ENCODE measurements around the gene NFYA.

Gene NFYA

DNA sequence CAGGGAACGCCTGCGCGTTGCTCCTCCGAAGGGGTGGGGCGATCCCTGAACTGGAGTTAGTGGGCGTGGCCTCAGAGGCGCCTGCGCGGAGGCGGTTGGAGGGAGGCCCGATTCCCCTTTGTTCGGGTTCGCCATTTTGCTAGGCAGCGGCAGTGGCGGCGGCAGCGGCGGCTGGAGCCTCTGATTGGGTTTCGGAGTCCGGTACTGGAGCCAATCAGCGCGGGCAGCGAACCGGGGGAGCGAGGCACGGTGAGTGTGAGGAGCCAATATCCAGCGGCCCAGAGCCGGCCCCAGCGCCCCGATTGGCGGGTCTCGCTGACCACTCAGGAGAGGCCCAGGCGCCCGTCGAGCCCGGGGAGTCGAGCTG is at the start of gene NFYA:
TSS of gene NFYA (plus strand) at position 139 of the 367 bp plus-strand sequence. CDS start 6,116 bp downstream, outside the sequence.
- peak; percentile 100 for FAIRE-seq

DNA sequence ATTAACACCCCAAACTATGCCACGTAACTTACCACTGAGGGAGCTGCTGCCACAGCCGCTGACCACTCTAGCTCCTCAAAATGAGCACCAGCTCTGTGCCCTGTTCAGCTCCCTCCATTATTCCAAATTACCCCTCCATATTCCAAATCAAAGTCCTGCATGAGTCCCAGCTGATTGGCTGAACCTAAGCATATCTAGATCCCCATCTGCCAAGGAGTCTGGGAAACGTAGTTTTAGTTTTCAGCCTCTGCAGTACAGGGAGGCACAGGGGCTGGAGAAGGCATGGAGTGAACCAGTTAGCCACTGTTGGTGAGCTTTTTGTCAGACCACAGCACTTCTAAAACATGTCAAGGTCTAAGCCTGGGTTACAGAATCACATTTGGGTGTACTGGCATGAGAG is 49.7 kb upstream of the NFYA start:
- no peak for FAIRE-seq

GRCh38 chr6:41025966-41026530 is 46.7 kb upstream of the NFYA start:
- no peak for FAIRE-seq

DNA sequence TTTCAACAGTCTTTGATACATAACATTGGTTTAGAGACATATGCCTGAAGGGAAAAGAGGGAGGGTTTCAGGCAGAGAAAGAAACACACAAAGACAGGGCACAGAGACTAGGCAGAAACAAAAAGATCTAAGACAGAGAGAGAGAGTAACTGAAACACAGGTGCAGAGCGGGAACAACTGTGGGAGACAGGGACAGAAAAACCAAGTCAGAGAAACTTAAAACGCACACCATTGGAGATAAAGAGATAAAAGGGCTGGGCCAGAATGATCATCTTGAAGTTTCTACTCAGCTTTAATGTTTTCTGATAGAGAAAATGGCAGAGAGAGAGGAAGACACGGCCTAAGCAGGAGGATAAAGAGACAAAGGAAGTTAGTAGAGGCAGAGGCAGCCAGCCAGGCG is 45.5 kb upstream of the NFYA start:
- no peak for FAIRE-seq

GRCh38 chr6:41027799-41028560 is 44.8 kb upstream of the NFYA start:
- FAIRE-seq = no peak

DNA sequence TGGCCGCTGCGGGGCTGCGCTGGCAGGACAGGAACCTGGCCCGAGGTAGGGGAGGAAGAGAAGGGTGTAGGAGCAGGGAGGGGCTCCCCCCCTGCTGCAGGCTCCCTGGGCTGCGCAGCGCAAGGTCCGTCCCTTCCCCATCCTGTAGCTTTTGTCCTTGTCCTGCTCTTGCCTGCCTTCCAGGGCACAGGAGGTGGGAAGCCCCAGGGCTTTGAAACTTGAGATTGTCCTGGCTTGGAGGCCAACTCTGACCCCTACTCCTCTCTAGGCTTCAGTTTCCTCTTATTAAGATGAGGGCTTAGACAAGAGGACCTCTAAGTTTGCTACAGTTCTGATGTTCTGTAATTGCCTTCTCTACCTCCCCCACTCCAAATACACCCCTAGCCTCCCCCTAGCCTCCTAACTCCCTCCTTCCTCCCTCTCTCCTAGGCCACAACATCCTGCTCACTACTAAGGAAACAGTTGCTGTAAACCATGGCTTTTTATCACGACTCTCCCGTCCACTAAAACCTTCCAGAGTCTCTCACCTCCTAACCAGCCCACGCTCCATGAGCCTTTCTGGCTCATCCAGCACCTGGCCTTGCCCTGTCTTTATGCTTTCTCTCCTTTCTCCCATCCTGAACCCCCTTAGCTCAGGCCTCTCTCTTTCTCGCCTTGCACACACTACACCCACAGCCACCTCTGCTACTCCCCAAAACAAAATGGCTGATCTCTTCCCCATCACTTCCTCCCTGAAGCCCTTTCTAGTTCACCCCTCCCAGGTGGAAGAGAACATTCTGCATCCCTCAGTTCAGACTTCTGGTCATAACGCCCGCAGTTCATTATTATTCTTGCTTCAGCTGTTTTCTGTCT is 44.0 kb upstream of the NFYA start:
- FAIRE-seq = no peak

DNA sequence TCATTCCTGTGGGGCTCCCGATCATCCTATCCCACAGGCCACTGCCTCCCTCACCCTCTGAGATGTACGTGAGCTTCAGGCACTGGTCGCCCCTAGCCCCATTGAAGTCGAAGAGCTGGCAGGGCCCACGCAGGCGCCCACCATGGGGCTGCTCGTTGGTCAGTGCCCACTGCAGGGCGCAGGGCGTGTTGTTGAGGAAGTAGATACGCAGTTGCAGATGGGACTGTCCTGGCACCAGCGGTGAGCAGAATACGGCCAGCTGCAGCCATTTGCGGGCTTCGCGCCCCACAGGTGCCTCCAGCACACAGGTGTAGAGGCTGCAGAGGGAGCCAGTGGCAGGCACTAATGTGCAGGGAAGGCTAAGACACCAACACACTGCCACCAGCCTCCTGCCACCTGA is 39.9 kb upstream of the NFYA start:
- FAIRE-seq = no peak

DNA sequence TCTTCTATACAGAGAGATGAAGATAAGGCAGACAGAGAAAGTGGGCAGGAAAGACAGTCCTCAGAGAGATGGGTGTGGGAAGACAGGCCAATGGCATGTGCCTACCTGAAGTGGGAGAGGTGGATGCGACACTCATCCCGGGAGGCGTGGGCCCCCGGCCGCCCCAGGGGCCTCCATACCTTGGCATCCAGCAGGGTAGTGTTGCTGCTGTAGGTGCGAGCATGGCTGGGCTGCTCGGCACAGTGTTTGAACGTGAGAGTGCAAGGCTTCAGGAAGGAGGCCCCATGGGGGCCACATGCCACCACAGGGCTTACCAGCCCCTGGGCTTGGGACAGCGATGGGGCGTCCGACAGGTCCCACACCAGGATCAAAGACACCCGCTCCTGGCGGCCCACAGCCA is 39.0 kb upstream of the NFYA start:
- FAIRE-seq = no peak

GRCh38 chr6:41036186-41036585 is 36.6 kb upstream of the NFYA start:
- no peak for FAIRE-seq

GRCh38 chr6:41036601-41037000 is 36.2 kb upstream of the NFYA start:
- no peak for FAIRE-seq

DNA sequence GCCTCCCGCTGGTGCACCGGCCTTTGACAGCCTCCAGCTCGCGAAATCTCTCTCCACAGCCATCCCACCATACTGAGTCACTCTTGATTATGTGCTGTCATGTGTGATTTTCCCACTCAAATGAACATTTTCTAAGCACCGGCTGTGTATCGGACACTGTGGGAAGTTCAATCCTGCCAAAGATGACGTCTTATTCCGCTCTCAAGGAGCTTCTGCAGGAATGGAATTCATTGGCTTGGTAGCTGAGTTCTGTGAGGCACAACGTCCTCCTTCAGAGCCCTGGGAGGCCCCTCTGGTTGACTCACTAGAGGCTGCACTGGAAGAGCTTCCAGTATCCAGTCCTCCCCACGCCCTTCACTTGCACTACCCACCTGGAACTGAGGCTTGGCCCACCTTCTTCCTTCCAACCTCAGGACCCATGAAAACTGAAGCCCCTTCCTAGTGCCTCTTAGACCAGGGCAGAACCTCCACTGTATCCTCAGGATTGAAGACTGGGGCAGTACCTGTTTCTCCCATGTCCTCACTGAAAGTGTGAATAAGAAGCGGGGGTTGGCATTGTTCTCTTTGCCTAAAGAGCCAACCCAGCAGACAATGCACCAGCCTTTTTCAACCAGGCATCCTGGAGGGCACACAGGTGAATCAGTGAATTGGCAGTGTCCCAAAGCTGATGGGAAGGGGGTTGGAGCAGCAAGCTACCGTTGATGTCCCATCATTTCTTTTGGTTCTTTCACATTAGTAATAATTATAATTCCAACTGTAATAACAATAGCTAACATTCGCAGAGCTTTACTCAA is 35.5 kb upstream of the NFYA start:
- FAIRE-seq = no peak

GRCh38 chr6:41038205-41038604 is 34.6 kb upstream of the NFYA start:
- FAIRE-seq = no peak

GRCh38 chr6:41039060-41039998 is 33.4 kb upstream of the NFYA start, which contains the start of gene UNC5CL:
Gene UNC5CL, minus strand, starts transcription at chr6:41039221. Its CDS starts 4,147 bp downstream, at chr6:41035074.
- FAIRE-seq = no peak

- FAIRE-seq = no peak
Measured at GRCh38 chr6:41040101-41040939, 32.5 kb upstream of the NFYA start.

DNA sequence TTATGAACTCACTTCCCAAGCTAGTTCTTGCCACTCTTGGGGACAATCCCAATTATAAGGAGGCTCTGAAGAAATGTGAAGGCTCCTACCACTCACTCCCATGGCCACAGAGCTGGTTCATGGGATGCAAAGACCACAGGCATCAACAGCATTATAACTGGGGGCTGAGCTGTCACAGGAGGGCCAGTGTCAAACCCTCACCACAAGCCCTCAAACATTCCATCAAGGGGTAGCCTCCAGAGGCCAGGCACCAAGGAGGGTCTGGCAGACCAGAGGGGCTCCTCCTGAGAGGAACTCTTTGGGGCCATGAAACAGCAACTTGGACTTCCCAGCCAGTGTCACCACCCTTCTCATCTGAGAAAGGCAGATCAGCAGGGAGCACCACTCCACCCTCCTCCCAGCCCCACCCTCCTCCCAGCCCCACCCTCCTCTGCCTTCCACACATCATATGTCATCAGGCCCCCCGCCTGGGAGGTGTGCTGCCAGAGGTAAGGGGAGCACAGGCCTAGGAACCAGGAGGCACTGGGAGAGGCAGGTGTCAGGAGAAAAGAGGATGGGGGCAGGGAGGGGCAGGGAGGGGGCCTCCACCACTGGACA is 31.7 kb upstream of the NFYA start:
- no peak for FAIRE-seq

DNA sequence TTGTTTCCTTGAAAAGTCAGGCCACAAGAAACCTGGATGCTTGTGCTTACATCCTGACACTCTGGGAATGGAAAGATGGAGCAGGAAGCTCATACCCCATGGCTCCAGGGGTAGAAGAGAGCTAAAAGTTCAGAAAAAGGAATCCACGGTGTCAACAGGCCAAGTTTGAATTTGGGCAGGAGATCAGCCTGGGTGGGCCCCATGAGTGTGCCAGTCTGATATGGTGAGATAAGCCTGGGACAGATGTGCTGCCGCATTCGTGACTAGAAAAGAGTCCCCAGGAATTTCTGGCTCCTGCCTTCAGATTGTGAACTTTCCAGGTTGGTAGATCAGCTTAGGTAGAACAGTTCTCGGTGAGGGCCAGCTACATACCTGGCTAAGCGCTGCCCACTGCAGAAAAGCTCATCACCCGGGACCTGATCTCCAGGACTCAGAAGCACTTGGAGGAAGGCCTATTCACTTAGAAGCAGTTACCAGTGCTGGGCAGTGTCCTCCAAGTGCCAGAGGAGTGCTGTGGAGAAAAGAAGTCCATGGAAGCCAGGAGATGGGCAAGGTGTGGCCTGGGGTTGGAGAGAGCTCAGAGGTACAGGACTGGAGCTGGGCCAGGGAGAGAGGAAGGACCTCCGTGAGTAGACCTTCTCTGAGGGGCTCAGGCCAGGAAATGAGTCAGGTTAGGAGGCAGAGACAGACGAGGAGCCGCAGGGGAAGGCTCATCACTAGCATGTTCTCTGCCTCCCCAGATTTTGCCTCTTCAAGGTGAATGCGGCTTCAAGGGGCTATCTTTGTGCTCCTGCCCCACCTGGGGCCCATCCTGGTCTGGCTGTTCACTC is 30.3 kb upstream of the NFYA start, which contains the start of gene TSPO2:
TSS of gene TSPO2 (plus strand) at position 242 of the 830 bp plus-strand sequence. CDS start at position 761, 519 bp downstream.
- FAIRE-seq = no peak

DNA sequence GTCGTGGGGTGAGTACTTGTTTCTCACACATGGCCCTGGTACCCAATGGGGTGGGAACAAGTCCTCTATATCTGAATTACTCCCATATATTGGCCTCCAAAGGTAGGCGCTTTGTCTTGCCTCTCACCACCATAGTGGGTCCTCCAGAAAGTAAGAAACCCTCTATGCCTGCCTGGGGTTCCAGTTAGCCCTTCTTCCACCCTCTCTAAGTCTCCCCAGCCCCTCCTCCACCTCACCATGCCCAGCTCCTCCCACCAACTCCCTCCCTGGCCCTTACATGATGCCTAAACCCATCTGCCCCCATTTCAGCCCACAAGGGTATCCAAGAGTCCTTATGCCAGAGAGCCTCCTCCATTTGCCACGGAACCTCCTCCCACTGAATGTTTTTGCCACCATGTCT is 29.6 kb upstream of the NFYA start:
- no peak for FAIRE-seq

DNA sequence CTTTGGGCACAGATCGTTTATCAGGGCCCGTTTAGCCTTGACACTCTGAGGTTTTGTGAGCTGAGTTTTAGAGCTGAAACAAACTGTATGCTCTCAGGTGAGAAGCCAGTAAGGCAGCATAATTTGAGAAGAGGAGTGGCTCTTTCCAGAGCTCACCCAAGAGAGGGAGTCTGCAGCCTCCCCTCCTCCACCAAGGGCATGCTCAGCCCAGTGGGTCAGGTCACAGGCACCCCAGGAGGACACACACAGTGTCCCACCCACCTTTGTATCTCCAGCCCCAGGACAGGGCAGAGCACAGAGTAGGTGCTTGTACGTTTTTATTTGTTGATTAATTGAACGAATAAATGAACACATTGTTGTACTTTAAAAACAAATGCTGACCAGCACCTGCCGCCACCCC is 27.1 kb upstream of the NFYA start:
- FAIRE-seq = no peak

GRCh38 chr6:41046084-41046483 is 26.7 kb upstream of the NFYA start:
- FAIRE-seq = no peak
